BLaER1 (cell line): ENCODE measurements around the gene POLDIP3.
A peak's percentile ranks its signal among the peaks of the same experiment; 100 is the strongest.
"Not testable (repeated sequence)": the region's sequence is repeated elsewhere in the genome, so short reads cannot be mapped to it uniquely, and the experiment has no call there.

ENCODE experiments used
- H3K27ac ChIP-seq: shearing (Covaris generic); formaldehyde crosslinking; 2 replicates; pipeline ENCODE4 v1.8.1; 2022
- H3K27me3 ChIP-seq: shearing (Covaris generic); formaldehyde crosslinking; 2 replicates; pipeline ENCODE4 v1.8.1; 2022
- H3K36me3 ChIP-seq: shearing (Covaris generic); formaldehyde crosslinking; 2 replicates; pipeline ENCODE4 v1.8.1; 2022
- H3K4me1 ChIP-seq: shearing (Covaris generic); formaldehyde crosslinking; 2 replicates; pipeline ENCODE4 v1.8.1; 2022
- H3K4me2 ChIP-seq: shearing (Covaris generic); formaldehyde crosslinking; 2 replicates; pipeline ENCODE4 v1.8.1; 2022
- H3K4me3 ChIP-seq: shearing (Covaris generic); formaldehyde crosslinking; 2 replicates; pipeline ENCODE4 v1.8.1; 2022
- H3K9ac ChIP-seq: shearing (Covaris generic); formaldehyde crosslinking; 2 replicates; pipeline ENCODE4 v1.8.1; 2022
- H3K9me3 ChIP-seq: shearing (Covaris generic); formaldehyde crosslinking; 2 replicates; pipeline ENCODE4 v1.8.1; 2022
- H4K20me1 ChIP-seq: shearing (Covaris generic); formaldehyde crosslinking; 2 replicates; pipeline ENCODE4 v1.8.1; 2022
- Cebpa-rat ChIP-seq: shearing (Covaris generic); IDR thresholded peaks from 2 replicates; pipeline ENCODE4 v1.8.1; 2022

Gene POLDIP3

GRCh38 chr22:42595434-42595833 is 19.2 kb downstream of the POLDIP3 start:
- no peaks in the 10 kb centered on the region for H3K4me1 ChIP-seq
- H3K36me3 ChIP-seq, result peaks cover 100% of the 10 kb centered on the region
- H4K20me1 ChIP-seq, result peaks cover 78% of the 10 kb centered on the region
- no peak overlapping the region for H3K27ac ChIP-seq
- H3K27me3 ChIP-seq, result no peaks in the 10 kb centered on the region
- no peak overlapping the region for H3K4me2 ChIP-seq
- no peak overlapping the region for H3K9ac ChIP-seq
- H3K4me3 ChIP-seq, result no peak overlapping the region
- TF ChIP-seq Cebpa-rat, result no peak
- no peaks in the 10 kb centered on the region for H3K9me3 ChIP-seq

DNA sequence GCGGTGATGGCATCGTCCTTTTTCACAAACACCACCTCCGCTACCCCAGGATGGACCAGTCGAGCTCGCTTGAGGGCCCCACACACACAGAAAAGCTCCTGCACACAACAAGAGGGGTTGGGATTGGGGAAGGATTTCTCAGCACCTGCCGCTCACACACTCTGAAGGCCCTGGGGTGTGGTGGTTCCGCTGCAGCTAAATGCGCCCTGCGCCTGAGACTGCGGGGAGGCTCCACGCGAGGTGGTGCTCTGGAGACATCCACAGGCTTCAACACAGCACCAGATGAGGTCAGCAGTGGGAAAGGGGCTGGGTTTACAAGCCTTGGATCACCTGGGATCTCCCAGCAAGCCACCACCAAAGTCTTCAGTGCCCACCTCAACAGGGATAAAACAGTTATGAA is 22.7 kb downstream of the POLDIP3 start:
- peaks cover 100% of the 10 kb centered on the region for H3K36me3 ChIP-seq
- no peaks in the 10 kb centered on the region for H3K27me3 ChIP-seq
- H3K4me2 ChIP-seq, result no peak overlapping the region
- H3K27ac ChIP-seq, result no peak overlapping the region
- no peak overlapping the region for H3K4me3 ChIP-seq
- no peaks in the 10 kb centered on the region for H3K9me3 ChIP-seq
- H3K9ac ChIP-seq, result no peak overlapping the region
- no peak for TF ChIP-seq Cebpa-rat
- H3K4me1 ChIP-seq, result peaks cover 13% of the 10 kb centered on the region
- peaks cover 48% of the 10 kb centered on the region for H4K20me1 ChIP-seq

DNA sequence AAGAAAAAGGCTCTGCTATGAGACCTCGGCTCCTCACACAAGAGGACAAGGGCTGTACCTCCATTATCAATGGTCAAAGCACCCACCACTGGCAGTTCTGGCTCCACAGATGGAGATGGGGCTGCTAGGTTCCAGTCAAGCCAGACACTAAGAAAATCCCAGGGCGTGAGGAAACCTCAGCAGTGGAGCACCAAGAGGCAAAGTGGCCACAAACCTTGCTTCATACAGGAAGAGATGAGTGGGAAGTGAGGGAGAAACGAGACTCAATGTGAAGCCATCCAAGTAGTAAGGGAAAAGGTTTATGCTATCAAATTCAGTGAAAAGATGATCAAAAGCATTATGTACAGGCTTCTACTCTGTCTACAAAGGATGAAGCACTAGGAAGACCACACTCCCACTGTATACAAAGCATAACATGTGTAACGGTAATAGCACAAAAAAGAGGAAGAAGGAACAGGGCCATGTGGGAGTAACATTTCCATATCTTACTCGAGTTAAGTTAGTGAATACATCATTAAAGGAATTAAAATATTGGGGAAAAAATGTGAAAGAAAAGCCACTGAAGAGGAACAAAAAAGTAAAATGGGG is 27.0 kb downstream of the POLDIP3 start:
- peak overlapping the region; percentile 42 for H3K4me2 ChIP-seq
- no peak for TF ChIP-seq Cebpa-rat
- peak overlapping the region; percentile 25; the same call in 1 of the 2 replicates for H3K9ac ChIP-seq
- H3K36me3 ChIP-seq, result peaks cover 100% of the 10 kb centered on the region
- H4K20me1 ChIP-seq, result peaks cover 21% of the 10 kb centered on the region; the same call in 1 of the 2 replicates
- peak overlapping the region; percentile 16; the same call in 1 of the 2 replicates for H3K27ac ChIP-seq
- no peaks in the 10 kb centered on the region for H3K9me3 ChIP-seq
- H3K27me3 ChIP-seq, result no peaks in the 10 kb centered on the region
- H3K4me1 ChIP-seq, result peaks cover 28% of the 10 kb centered on the region
- no peak overlapping the region for H3K4me3 ChIP-seq

- Histone ChIP-seq H3K4me1 (peaks cover 34% of the 10 kb centered on the region), H3K27me3 (no peaks in the 10 kb centered on the region), H3K36me3 (peaks cover 88% of the 10 kb centered on the region), H3K4me2 (no peak overlapping the region), H4K20me1 (0 out of 2 replicates have a peak, but pooled peaks cover 8% of the 10 kb centered on the region), H3K9ac (peak overlapping the region; percentile 29; the same call in 1 of the 2 replicates), H3K27ac (peak overlapping the region; percentile 35; the same call in 1 of the 2 replicates), H3K9me3 (no peaks in the 10 kb centered on the region), H3K4me3 (no peak overlapping the region)
- no peak; the same call in 1 of the 2 replicates for TF ChIP-seq Cebpa-rat
These were observed 28.3 kb downstream of the POLDIP3 start for GRCh38 chr22:42586381-42586780.

- TF ChIP-seq Cebpa-rat, result no peak
- peaks cover 77% of the 10 kb centered on the region for H3K36me3 ChIP-seq
- H3K4me1 ChIP-seq, result peaks cover 40% of the 10 kb centered on the region
- no peak overlapping the region for H3K4me3 ChIP-seq
- no peaks in the 10 kb centered on the region for H3K9me3 ChIP-seq
- H3K27ac ChIP-seq, result no peak overlapping the region
- peaks cover 1% of the 10 kb centered on the region; the same call in 1 of the 2 replicates for H4K20me1 ChIP-seq
- H3K27me3 ChIP-seq, result no peaks in the 10 kb centered on the region
- H3K4me2 ChIP-seq, result no peak overlapping the region
- no peak overlapping the region for H3K9ac ChIP-seq
These were observed 29.6 kb downstream of the POLDIP3 start for GRCh38 chr22:42585096-42585495.

DNA sequence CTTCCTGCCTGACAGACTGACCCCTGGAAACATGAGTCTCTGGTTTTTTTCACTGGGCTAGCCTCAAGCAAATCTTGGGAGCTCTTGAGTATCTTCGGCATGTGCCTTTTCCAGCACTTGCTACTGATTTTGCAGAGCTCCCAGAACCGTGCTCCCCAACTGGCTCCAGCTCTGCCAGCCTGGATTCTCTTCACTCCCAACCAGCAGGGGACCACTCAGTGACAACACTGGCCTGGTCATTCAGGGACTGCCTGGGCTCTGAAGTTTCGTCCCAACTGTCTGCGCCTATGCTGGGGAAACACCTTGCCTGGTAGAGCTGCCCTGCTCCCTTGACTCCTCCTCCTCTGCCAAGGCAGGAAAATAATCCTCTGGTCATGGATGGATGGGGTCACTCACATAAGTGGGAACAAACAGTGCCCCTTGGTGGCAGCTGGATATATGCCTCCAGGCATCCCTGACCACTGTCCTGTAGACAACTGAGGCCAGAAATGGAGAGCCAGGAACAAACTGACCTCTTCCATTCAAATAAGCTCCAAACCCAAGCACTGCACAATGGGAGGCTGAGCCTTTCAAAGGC is 30.2 kb downstream of the POLDIP3 start:
- Histone ChIP-seq H3K4me1 (peaks cover 45% of the 10 kb centered on the region), H3K27ac (no peak overlapping the region), H3K27me3 (no peaks in the 10 kb centered on the region), H3K4me3 (no peak overlapping the region), H3K4me2 (no peak overlapping the region), H3K9ac (no peak overlapping the region), H3K36me3 (peaks cover 77% of the 10 kb centered on the region), H3K9me3 (no peaks in the 10 kb centered on the region), H4K20me1 (peaks cover 6% of the 10 kb centered on the region; the same call in 1 of the 2 replicates)
- no peak for TF ChIP-seq Cebpa-rat

- Histone ChIP-seq H3K36me3 (peaks cover 75% of the 10 kb centered on the region), H4K20me1 (peaks cover 15% of the 10 kb centered on the region; the same call in 1 of the 2 replicates), H3K27ac (no peak overlapping the region), H3K9me3 (no peaks in the 10 kb centered on the region), H3K4me1 (peaks cover 41% of the 10 kb centered on the region), H3K27me3 (no peaks in the 10 kb centered on the region), H3K4me2 (no peak overlapping the region), H3K9ac (no peak overlapping the region; the same call in 1 of the 2 replicates), H3K4me3 (no peak overlapping the region)
- no peak for TF ChIP-seq Cebpa-rat
These were observed 31.7 kb downstream of the POLDIP3 start for GRCh38 chr22:42582987-42583386.

GRCh38 chr22:42581762-42582716 is 32.6 kb downstream of the POLDIP3 start:
- Histone ChIP-seq H4K20me1 (peaks cover 24% of the 10 kb centered on the region), H3K9me3 (no peaks in the 10 kb centered on the region), H3K4me2 (peak overlapping the region; percentile 55), H3K4me3 (peak overlapping the region; percentile 84), H3K36me3 (peaks cover 75% of the 10 kb centered on the region), H3K27me3 (no peaks in the 10 kb centered on the region), H3K9ac (peak overlapping the region; percentile 93), H3K27ac (peak overlapping the region; percentile 93), H3K4me1 (peaks cover 32% of the 10 kb centered on the region)
- no peak for TF ChIP-seq Cebpa-rat

- peaks cover 72% of the 10 kb centered on the region for H3K36me3 ChIP-seq
These were observed 33.4 kb downstream of the POLDIP3 start for GRCh38 chr22:42581194-42581761.

GRCh38 chr22:42580040-42580439 is 34.6 kb downstream of the POLDIP3 start:
- H3K4me2 ChIP-seq, result peak overlapping the region; percentile 24; the same call in 1 of the 2 replicates
- H3K4me1 ChIP-seq, result peaks cover 16% of the 10 kb centered on the region
- not testable (repeated sequence) for H3K27ac ChIP-seq, H3K9ac ChIP-seq, H3K9me3 ChIP-seq, H3K4me3 ChIP-seq, H3K27me3 ChIP-seq
- H3K36me3 ChIP-seq, result peaks cover 69% of the 10 kb centered on the region
- peaks cover 26% of the 10 kb centered on the region for H4K20me1 ChIP-seq

More at GRCh38 chr22:42581194-42581761, 33.4 kb downstream of the POLDIP3 start:
- peak overlapping the region; percentile 93 for H3K27ac ChIP-seq
- not testable (repeated sequence) for H3K9me3 ChIP-seq, H3K27me3 ChIP-seq
- H3K4me2 ChIP-seq, result peak overlapping the region; percentile 82
- peak overlapping the region; percentile 84 for H3K4me3 ChIP-seq
- H4K20me1 ChIP-seq, result peaks cover 26% of the 10 kb centered on the region
- peaks cover 25% of the 10 kb centered on the region for H3K4me1 ChIP-seq
- H3K9ac ChIP-seq, result peak overlapping the region; percentile 93
